GM12865 (cell line): Measurements from ENCODE around the gene HDHD5.

Source experiments
- DNase-seq: peaks from one replicate; pipeline ENCODE4 v3.0.0; 2010; ENCODE audit warnings: low read depth
- H3K4me3 ChIP-seq: 2 replicates; pipeline ENCODE4 v1.5.1; 2011; ENCODE audit warnings: mild to moderate bottlenecking, low read depth, low read length, control low read depth
- TF ChIP-seq, protein P1 (sequence below): IDR thresholded peaks from 2 replicates; pipeline ENCODE4 v1.5.1; 2011; ENCODE audit warnings: low read length, control low read depth, low read depth, inconsistent platforms; ENCODE audit not compliant: insufficient read depth; ENCODE audit errors: missing control alignments

Gene HDHD5

DNA sequence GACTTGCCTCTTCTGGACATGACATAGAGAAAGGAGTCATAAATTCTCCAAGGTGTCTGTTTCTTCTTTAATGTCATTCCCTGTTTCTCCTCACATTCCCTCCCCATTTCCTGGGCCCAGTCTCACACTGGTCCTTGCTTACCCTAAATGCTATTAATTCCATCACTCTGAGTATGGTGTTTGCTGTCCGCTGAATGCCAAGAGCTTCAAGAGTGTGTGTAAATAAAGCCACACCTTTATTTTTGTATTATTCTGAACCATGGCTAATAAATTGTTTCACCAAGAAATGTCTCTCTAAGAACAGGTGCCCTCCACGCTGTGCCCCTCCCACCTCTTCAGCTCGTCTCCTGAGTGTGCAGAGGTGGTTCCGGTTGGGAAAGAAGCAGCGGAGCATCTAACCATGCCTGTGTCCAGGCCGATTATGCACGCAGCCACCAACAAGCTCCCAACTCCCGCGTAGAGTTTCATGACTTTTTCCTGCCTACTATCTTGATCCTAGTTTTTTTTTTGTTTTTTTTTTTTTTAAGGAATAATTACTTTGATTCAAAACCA, 46.5 kb downstream of the HDHD5 start:
- no peak overlapping the region for H3K4me3 ChIP-seq
- TF ChIP-seq, protein P1, sequence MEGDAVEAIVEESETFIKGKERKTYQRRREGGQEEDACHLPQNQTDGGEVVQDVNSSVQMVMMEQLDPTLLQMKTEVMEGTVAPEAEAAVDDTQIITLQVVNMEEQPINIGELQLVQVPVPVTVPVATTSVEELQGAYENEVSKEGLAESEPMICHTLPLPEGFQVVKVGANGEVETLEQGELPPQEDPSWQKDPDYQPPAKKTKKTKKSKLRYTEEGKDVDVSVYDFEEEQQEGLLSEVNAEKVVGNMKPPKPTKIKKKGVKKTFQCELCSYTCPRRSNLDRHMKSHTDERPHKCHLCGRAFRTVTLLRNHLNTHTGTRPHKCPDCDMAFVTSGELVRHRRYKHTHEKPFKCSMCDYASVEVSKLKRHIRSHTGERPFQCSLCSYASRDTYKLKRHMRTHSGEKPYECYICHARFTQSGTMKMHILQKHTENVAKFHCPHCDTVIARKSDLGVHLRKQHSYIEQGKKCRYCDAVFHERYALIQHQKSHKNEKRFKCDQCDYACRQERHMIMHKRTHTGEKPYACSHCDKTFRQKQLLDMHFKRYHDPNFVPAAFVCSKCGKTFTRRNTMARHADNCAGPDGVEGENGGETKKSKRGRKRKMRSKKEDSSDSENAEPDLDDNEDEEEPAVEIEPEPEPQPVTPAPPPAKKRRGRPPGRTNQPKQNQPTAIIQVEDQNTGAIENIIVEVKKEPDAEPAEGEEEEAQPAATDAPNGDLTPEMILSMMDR: no peak
- no peak for DNase-seq

DNA sequence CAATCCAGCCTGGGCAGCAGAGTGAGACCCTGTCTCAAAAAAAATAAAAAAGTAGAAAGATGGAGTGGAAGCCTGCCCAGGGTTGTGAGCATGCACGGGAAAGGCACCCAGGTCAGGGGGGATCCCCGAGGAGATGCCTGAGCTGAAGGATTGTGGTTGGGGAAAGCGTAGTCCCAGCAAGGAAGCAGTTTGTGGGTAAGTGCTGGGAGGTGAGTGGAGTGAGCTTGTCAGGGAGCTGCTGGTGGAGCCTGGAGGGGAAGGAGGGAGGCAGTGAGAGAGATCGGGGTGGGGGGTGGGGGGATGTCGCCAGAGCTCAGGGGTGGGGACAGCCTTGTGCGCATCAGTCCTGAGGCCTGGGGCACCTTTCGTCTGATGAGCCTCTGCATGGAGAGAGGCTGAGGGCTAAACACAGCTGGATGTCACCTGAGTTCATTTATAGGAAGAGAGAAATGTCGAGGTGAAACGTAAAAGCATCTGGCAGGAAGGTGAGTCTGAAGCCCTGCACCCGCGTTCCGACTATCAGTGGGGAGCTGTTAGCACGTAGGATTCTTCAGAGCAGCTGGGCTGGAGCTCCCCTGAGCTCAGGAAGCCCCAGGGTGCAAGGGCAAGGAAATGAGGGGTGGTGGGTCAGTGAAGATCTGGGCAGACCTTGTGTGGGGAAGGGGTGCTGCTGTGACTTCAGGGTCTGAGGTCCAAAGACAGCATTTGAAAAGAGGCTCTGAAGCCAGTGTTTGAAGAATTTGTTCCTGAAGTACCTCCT, 48.1 kb downstream of the HDHD5 start:
- H3K4me3 ChIP-seq: no peak overlapping the region
- no peak for DNase-seq
- TF ChIP-seq, protein P1: no peak

DNA sequence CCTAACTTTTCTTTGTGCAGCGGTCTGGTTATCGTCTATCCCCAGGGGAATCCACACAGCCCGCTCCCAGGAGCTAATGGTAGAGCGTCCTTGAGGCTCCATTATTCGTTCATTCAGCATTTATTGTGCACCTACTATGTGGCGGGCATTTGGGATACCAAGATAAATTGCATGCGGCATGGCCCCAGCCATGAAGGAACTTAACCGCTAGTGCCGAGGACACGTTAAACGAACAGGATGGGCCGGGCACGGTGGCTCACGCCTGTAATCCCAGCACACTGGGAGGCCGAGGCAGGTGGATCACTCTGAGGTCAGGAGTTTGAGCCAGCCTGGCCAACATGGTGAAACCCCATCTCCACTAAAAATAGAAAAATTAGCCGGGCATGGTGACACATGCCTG, 49.1 kb downstream of the HDHD5 start:
- H3K4me3 ChIP-seq: no peak overlapping the region
- TF ChIP-seq, protein P1: no peak
- no peak for DNase-seq

DNA sequence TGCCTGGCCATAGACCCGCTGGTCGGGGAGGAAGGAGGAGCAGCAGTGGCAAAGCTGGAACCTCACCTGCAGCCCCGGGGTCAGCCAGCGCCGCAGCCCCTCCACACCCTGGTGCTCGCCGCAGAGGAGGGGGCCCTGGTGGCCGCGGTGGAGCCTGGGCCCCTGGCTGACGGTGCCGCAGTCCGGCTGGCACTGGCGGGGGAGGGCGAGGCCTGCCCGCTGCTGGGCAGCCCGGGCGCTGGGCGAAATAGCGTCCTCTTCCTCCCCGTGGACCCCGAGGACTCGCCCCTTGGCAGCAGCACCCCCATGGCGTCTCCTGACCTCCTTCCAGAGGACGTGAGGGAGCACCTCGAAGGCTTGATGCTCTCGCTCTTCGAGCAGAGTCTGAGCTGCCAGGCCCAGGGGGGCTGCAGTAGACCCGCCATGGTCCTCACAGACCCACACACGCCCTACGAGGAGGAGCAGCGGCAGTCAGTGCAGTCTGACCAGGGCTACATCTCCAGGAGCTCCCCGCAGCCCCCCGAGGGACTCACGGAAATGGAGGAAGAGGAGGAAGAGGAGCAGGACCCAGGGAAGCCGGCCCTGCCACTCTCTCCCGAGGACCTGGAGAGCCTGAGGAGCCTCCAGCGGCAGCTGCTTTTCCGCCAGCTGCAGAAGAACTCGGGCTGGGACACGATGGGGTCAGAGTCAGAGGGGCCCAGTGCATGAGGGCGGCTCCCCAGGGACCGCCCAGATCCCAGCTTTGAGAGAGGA, 49.8 kb downstream of the HDHD5 start:
- TF ChIP-seq, protein P1: no peak
- H3K4me3 ChIP-seq: no peak overlapping the region
- no peak for DNase-seq

DNA sequence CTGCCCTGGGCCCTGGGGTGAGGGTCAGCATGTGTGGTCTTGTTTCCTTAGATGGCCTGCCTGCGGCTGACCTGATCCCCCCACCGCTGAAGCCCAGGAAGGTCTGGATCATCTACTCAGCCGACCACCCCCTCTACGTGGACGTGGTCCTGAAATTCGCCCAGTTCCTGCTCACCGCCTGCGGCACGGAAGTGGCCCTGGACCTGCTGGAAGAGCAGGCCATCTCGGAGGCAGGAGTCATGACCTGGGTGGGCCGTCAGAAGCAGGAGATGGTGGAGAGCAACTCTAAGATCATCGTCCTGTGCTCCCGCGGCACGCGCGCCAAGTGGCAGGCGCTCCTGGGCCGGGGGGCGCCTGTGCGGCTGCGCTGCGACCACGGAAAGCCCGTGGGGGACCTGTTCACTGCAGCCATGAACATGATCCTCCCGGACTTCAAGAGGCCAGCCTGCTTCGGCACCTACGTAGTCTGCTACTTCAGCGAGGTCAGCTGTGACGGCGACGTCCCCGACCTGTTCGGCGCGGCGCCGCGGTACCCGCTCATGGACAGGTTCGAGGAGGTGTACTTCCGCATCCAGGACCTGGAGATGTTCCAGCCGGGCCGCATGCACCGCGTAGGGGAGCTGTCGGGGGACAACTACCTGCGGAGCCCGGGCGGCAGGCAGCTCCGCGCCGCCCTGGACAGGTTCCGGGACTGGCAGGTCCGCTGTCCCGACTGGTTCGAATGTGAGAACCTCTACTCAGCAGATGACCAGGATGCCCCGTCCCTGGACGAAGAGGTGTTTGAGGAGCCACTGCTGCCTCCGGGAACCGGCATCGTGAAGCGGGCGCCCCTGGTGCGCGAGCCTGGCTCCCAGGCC, 50.6 kb downstream of the HDHD5 start:
- DNase-seq: no peak
- TF ChIP-seq, protein P1: no peak
- no peak overlapping the region for H3K4me3 ChIP-seq

DNA sequence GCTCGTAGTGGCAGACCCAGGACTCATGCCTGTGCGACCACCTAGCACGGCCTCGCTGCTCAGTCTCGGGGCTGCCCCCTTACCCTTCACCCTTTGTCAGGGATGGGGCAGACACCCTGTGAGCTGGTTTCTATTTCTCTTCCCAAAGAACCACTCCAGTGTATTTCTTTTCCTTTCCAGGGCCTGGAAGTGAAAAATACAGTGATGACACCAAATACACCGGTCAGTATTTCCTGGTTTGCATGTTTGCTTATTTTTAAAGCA, 51.6 kb downstream of the HDHD5 start:
- TF ChIP-seq, protein P1: no peak
- no peak overlapping the region for H3K4me3 ChIP-seq
- no peak for DNase-seq
